HG02763 (cell line): ENCODE measurements around the gene IGFBP6.

Experiments used
- ATAC-seq: cut with Tn5 transposase; IDR thresholded peaks from one replicate; pipeline ENCODE4 v1.9.1; 2021; ENCODE audit warnings: mild to moderate bottlenecking, moderate library complexity; ENCODE audit not compliant: unreplicated experiment

Gene IGFBP6

GRCh38 chr12:53097564-53098353, at the start of gene IGFBP6:
Gene IGFBP6 (plus strand): TSS chr12:53097667. CDS start chr12:53097718, 51 bp downstream.
- peak; percentile 66 for ATAC-seq

GRCh38 chr12:53048033-53048779, 49.3 kb upstream of the IGFBP6 start:
- no peak for ATAC-seq

- no peak for ATAC-seq
Observed at GRCh38 chr12:53048780-53049401, 48.6 kb upstream of the IGFBP6 start.

- ATAC-seq, result no peak
Observed at GRCh38 chr12:53049571-53050318, 47.7 kb upstream of the IGFBP6 start, which contains the start of gene TNS2. Gene TNS2 (plus strand): TSS chr12:53050065. CDS start chr12:53050186, 121 bp downstream.

- ATAC-seq, result no peak
Observed at GRCh38 chr12:53050426-53051057, 46.9 kb upstream of the IGFBP6 start.

GRCh38 chr12:53051058-53051880, 46.2 kb upstream of the IGFBP6 start:
- no peak for ATAC-seq

- ATAC-seq, result no peak
Observed at GRCh38 chr12:53051881-53052412, 45.5 kb upstream of the IGFBP6 start.

GRCh38 chr12:53052419-53053217, 44.8 kb upstream of the IGFBP6 start:
- no peak for ATAC-seq

GRCh38 chr12:53053218-53054111, 44.0 kb upstream of the IGFBP6 start:
- no peak for ATAC-seq

- ATAC-seq, result peak; percentile 92
Observed at GRCh38 chr12:53054112-53054878, 43.2 kb upstream of the IGFBP6 start.

GRCh38 chr12:53055471-53056266, 41.8 kb upstream of the IGFBP6 start:
- ATAC-seq, result no peak

- ATAC-seq, result no peak
Observed at GRCh38 chr12:53056296-53056695, 41.2 kb upstream of the IGFBP6 start.

- ATAC-seq, result no peak
Observed at GRCh38 chr12:53056901-53057300, 40.6 kb upstream of the IGFBP6 start.

- no peak for ATAC-seq
Observed at GRCh38 chr12:53057816-53058500, 39.5 kb upstream of the IGFBP6 start.

- no peak for ATAC-seq
Observed at GRCh38 chr12:53058674-53059433, 38.6 kb upstream of the IGFBP6 start.
